T-helper 2 cell treated with Interferon-gamma antibody and Interleukin-4, amounts not matched to agents 5 μg/mL and 100 μg/mL, for 36 hours (primary cell): ENCODE data around the gene ACOT11.

Experiments
- DNase-seq: peaks from one replicate; pipeline ENCODE4 v3.0.0; 2021; ENCODE audit warnings: low spot score
- H3K27ac Mint-ChIP-seq: one replicate; pipeline ENCODE4 v1.8.0; 2021; ENCODE audit warnings: mild to moderate bottlenecking, mixed read lengths
- H3K27me3 Mint-ChIP-seq: one replicate; pipeline ENCODE4 v1.8.0; 2021; ENCODE audit warnings: low read depth, mixed read lengths
- H3K36me3 Mint-ChIP-seq: one replicate; pipeline ENCODE4 v1.8.0; 2021; ENCODE audit warnings: low read depth, mixed read lengths
- H3K4me1 Mint-ChIP-seq: one replicate; pipeline ENCODE4 v1.8.0; 2021; ENCODE audit warnings: low read depth, mixed read lengths
- H3K4me3 Mint-ChIP-seq: one replicate; pipeline ENCODE4 v1.8.0; 2022; ENCODE audit warnings: mild to moderate bottlenecking, moderate library complexity, mixed read lengths
- H3K9me3 Mint-ChIP-seq: one replicate; pipeline ENCODE4 v1.8.0; 2021; ENCODE audit warnings: mixed read lengths

Gene ACOT11

DNA sequence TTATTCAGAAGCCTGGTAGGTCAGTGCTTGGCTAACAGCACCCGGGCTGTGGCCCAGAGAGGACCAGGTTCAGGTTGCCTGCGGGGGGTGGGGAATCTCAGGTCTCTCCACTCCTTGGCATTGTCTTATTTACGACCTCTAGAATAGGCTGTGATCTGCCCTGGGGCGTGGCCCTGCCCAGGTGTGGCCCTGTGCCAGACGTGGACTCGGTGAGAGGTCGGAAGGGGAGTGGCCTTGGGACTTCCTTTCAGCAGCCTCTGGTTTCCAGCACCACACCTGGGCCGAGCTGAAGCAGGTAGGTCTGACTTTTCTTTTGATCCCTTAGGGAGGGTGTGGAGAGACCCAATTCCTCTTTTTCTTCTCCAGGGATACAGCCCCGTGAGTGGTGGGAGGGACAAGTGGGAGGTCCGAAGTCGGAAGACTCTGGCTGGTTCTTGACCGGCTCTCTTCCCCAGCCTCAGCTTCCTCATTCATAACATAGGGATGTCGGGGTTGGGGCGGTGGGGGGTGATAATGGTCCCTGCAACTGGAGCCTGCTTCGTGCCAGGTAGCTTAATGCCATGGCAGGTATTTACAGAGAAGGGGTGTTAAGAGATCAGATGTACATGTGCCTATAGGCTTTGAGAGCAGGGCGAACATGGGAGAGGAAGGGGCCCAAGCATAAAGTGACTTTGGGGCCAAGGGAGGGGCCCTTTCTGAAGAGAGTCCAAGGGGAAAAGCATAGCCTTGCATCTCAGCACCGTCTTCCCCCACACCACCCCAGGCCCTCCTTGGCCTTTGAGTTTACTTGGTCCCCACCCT lies 16.5 kb downstream of the ACOT11 start:
- H3K27ac Mint-ChIP-seq = no peak overlapping the region
- no peaks in the 10 kb centered on the region for H3K4me1 Mint-ChIP-seq
- DNase-seq = no peak
- no peaks in the 10 kb centered on the region for H3K36me3 Mint-ChIP-seq
- no peaks in the 10 kb centered on the region for H3K27me3 Mint-ChIP-seq
- H3K9me3 Mint-ChIP-seq = no peaks in the 10 kb centered on the region
- no peak overlapping the region for H3K4me3 Mint-ChIP-seq

DNA sequence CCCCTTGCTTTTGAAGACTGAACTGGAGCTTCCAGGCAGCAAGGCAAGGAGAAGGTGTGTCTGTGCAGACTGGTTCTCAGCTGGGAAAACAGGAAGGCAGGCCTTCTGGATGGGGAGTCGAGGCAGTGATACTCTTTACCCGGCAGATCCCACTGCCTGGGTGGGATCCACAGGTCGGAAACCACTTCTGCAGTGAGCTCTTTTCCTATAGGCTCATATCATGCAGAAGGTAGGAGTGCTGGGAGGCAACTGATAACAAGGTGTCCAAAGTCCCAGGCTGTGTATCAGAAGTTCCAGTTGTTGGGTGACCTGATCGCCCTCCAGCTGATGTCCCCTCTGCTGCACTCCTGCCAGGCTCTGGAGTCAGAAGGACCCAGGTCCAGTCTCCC lies 17.1 kb downstream of the ACOT11 start:
- DNase-seq = no peak
- H3K27ac Mint-ChIP-seq = no peak overlapping the region
- H3K4me1 Mint-ChIP-seq = no peaks in the 10 kb centered on the region
- H3K9me3 Mint-ChIP-seq = no peaks in the 10 kb centered on the region
- no peaks in the 10 kb centered on the region for H3K27me3 Mint-ChIP-seq
- no peaks in the 10 kb centered on the region for H3K36me3 Mint-ChIP-seq
- H3K4me3 Mint-ChIP-seq = no peak overlapping the region

DNA sequence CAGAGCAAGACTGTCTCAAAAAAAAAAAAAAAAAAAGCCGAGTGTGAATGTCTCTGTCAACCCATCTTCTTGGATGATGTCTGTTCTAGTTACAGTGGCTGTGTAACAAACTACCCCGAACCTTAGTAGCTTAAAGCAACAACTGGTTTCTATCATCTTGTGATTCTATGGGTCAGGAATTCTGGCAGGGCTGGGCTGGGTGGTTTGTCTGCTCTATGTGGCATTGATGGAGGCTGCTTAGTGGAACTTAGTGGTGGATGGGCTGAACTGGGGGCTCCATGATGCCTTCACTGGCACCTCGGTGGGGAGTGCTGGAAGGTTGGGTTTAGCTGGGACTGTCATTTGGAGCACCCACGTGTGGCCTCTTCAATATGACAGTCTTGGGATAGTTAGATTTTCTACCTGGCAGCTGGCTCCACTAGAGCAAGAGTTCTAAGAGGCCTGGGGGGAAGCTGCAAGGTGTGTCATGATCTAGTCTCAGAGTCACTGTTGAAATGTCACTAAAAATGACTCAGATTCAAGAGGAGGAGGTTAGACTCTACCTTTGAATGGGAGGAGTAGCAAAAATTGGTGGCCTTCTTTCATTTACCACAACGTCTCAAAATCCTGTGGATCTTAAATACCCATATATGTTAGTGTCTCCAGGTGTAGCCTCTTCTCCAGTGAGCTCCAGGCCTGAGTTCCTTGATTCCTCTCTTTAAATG lies 18.6 kb downstream of the ACOT11 start:
- Mint-ChIP-seq H3K4me3 (no peak overlapping the region), H3K9me3 (no peaks in the 10 kb centered on the region), H3K36me3 (no peaks in the 10 kb centered on the region), H3K27me3 (no peaks in the 10 kb centered on the region), H3K27ac (no peak overlapping the region), H3K4me1 (no peaks in the 10 kb centered on the region)
- DNase-seq = no peak

DNA sequence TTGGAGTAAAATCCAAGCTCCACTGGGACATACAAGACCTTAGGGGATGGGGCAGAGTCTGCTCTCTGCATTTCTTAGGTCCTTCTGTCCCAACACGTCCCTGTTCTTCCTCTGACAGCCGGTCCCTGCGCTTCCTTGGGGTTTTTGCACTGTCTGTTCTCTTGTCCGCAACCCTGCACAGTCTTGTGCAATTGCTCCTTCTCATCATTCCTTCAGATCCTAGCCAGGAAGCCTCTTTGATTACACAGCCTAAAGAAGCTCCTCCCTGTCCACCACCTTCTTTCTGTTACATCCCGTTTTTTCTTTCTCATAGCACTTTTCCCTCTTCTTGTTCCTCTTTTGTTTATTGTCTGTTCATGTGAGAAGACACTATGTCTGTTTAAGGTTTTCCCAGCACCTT lies 19.9 kb downstream of the ACOT11 start:
- peaks cover 2% of the 10 kb centered on the region for H3K4me1 Mint-ChIP-seq
- H3K27me3 Mint-ChIP-seq = no peaks in the 10 kb centered on the region
- no peak overlapping the region for H3K27ac Mint-ChIP-seq
- no peak for DNase-seq
- no peak overlapping the region for H3K4me3 Mint-ChIP-seq
- no peaks in the 10 kb centered on the region for H3K9me3 Mint-ChIP-seq
- no peaks in the 10 kb centered on the region for H3K36me3 Mint-ChIP-seq

DNA sequence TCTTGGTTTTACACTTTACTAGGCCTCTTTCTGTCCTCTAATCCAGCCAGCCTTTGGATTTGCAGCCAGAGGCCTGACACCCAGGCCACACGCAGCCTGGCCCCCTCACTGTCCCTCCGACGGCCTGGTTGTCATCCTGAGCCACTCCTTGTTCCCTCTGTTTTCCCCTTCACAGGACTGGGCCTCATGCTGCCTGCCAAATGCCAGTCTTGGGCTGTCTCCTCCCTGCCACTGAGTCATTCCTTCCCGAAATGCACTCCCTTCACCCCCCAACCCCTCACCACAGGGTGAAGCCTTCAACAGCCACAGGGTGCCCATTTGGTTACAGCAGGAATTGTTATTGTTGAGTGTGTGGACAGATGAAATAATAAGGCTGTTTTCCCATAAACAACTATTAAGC lies 21.3 kb downstream of the ACOT11 start:
- Mint-ChIP-seq H3K4me1 (peaks cover 2% of the 10 kb centered on the region), H3K27ac (no peak overlapping the region), H3K4me3 (no peak overlapping the region), H3K36me3 (no peaks in the 10 kb centered on the region), H3K27me3 (no peaks in the 10 kb centered on the region), H3K9me3 (no peaks in the 10 kb centered on the region)
- no peak for DNase-seq

DNA sequence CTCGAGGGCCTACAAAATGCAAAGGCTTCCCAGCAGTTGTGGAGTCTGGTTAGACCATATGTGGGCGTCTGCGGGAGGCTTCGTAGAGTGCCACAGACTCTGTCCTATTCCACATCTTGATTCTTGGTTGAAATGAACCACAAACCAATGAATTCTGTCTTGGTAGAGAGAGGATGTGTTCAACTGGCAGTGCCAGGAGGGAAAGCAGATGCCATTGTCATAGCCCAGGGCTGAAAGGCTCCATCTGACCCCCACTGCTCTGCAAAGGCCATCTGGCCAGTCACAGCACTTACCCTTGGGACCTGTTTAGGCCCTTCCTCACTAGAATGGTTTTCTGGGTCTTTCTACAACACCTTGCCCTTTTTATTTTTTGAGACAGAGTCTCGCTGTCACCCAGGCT lies 22.1 kb downstream of the ACOT11 start:
- H3K4me1 Mint-ChIP-seq = peaks cover 2% of the 10 kb centered on the region
- no peak overlapping the region for H3K4me3 Mint-ChIP-seq
- no peak for DNase-seq
- no peaks in the 10 kb centered on the region for H3K9me3 Mint-ChIP-seq
- no peak overlapping the region for H3K27ac Mint-ChIP-seq
- no peaks in the 10 kb centered on the region for H3K36me3 Mint-ChIP-seq
- no peaks in the 10 kb centered on the region for H3K27me3 Mint-ChIP-seq

DNA sequence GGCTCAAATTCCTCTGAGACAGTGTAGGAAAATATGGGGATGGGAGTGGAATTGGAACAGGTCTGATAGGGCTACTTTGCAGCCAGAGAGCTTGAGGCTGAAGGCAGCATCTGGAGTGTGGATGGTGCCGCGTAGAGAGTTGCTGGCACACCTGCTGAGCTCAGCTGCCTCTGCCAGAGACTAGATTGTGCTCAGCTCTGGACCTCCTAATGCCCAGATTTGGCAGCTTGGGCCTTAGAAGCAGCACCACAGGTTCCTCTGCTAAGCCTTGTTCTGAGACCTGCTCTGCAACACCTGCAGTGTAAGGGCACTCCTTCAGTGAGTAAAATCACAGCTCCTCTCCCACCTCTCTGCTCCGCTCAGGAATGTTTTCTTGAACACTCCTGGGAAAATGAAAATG lies 23.3 kb downstream of the ACOT11 start:
- Mint-ChIP-seq H3K27me3 (no peaks in the 10 kb centered on the region), H3K36me3 (no peaks in the 10 kb centered on the region), H3K4me1 (peaks cover 4% of the 10 kb centered on the region), H3K9me3 (no peaks in the 10 kb centered on the region), H3K27ac (no peak overlapping the region), H3K4me3 (no peak overlapping the region)
- no peak for DNase-seq

DNA sequence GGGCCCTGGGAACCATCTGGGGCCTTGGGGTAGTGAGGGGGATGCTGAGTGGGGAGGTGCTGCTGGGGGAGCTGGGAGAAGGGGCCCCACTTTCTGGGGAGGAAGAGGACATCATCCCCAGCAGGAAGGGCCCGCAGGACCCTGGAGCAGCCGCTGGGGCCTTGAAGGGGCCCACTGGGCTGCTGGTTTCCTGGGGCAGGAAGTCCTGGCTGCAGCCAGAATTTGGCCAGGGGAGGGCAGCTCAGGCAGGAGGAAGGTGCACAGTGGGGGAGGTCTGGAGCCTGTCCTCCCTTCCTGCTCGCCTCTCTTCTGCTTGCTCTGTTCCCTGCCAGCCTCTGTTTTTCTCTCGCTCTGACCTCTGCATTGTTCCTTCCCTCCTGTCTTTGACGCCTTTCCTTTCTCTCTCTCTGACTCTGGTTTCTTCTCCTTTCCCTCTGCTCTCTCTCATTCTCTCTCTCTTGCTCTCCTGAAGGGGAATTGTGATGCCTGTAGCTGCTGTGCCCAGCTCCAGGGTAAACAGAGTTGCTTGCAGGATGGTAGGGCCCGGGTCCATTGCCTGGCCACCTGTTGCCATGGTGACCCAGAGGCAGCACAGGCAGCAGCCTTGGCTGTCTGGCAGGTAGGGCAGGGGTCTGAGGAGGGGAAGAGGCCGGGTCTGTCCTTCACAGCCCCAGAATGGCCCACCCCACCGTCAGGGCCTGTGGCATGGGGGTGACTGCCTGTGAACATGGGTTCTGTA lies 23.9 kb downstream of the ACOT11 start:
- no peaks in the 10 kb centered on the region for H3K36me3 Mint-ChIP-seq
- no peaks in the 10 kb centered on the region for H3K27me3 Mint-ChIP-seq

DNA sequence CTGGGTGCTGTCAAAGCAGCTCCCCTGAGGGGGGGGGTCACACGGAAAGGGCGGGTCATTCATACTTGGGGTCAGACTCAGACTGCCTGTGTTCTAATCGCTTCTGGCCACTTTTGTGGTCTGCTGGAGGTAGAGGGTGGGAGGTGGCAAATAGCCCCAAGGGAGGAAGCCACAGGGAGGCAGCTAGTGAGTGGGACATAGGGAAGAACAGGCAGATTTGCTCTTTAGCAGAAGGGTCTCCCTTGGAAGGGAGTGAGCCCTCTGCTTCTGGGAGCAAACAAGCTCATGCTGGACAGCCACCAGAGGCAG lies 24.5 kb downstream of the ACOT11 start:
- no peak for DNase-seq
- Mint-ChIP-seq H3K4me3 (no peak overlapping the region), H3K4me1 (peaks cover 4% of the 10 kb centered on the region), H3K27me3 (no peaks in the 10 kb centered on the region), H3K36me3 (no peaks in the 10 kb centered on the region), H3K27ac (no peak overlapping the region), H3K9me3 (no peaks in the 10 kb centered on the region)

More for the DNA sequence above, 23.9 kb downstream of the ACOT11 start:
- Mint-ChIP-seq H3K9me3 (no peaks in the 10 kb centered on the region), H3K27ac (no peak overlapping the region), H3K4me3 (no peak overlapping the region), H3K4me1 (peaks cover 4% of the 10 kb centered on the region)
- DNase-seq = no peak

DNA sequence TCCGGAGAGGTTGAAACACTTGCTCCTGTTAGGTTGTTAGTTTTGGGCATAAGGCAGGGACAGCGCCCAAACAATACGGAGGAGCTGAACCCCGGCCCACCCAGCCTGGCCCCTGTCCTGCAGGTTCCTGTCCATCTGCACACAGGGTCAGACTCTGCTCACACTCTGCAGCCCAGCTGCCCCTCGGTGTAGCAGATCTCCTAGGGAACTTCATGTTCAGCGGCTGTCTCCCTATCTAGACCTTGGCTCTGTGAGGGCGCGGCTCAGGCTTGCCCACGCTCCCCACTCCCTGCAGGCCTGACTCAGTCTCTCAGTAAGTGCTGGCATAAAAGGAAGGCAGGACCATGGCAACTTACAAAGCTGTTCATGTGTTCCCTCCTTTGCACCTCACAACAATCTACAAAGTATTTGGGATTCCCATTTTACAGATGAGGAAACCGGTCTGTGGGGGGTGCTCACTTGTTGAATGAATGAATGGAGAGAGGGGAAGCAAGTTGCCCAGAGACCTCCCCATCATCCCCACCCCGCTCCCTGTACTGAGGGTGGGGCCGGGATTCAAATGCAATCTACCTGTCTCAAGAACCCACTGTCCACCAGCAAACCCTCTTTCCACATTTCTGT lies 26.2 kb downstream of the ACOT11 start:
- H3K36me3 Mint-ChIP-seq = no peaks in the 10 kb centered on the region
- H3K9me3 Mint-ChIP-seq = no peaks in the 10 kb centered on the region
- no peaks in the 10 kb centered on the region for H3K27me3 Mint-ChIP-seq
- H3K27ac Mint-ChIP-seq = no peak overlapping the region
- DNase-seq = no peak
- H3K4me1 Mint-ChIP-seq = peaks cover 4% of the 10 kb centered on the region
- no peak overlapping the region for H3K4me3 Mint-ChIP-seq

DNA sequence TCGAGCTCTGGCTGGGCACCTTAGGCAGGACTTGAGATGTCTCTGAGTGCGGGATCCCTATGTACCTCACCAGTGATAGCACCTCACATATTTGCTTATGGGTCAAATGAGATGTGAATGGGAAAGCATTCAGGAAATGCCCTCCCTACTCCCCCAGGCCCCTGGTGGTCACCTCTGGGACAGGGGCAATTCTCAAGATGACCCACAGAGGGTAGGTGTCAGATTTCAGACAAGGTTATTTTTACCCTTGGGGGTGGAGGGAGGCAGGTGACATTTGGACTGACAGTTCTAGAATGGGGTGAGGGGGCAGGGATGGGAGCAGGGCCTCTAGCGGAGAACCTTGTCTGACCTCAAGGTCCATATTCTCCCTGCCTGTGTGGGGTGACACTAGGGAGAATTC lies 27.1 kb downstream of the ACOT11 start:
- Mint-ChIP-seq H3K9me3 (no peaks in the 10 kb centered on the region), H3K27ac (no peak overlapping the region), H3K4me1 (peaks cover 4% of the 10 kb centered on the region), H3K27me3 (no peaks in the 10 kb centered on the region), H3K36me3 (no peaks in the 10 kb centered on the region), H3K4me3 (no peak overlapping the region)
- no peak for DNase-seq

DNA sequence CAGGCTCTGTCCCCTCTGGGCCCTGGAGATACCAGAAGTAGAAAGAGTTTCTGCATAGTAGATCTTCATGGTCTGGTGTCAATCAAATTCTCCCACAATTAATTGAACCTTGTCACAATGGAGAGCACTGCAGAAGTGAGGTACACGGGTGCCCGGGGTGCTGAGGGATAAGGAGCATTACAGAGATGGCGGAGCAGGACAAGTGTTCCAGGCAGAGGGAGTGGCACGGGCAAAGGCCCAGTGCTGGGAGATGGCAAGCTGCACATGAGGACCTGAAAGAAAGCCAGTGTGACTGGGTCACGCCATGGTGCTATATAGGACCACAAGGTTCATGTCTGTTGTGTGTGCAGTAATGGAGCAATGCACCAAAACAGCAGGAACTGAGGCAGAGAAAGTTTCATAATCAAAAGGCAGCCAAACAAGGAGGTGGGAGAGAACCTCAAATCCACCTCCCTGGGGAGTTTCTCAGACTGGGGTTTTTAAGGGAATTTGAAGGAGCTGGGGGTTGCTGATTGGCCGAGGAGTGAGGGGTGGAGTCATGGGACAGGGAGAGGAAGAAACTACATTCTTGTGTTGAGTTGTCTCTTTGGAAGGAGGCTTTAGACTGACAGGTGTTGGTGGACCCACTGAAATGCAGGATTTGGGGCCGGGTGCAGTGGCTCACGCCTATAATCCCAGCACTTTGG lies 27.7 kb downstream of the ACOT11 start:
- Mint-ChIP-seq H3K36me3 (no peaks in the 10 kb centered on the region), H3K4me3 (no peak overlapping the region), H3K27ac (no peak overlapping the region), H3K4me1 (peaks cover 4% of the 10 kb centered on the region), H3K9me3 (no peaks in the 10 kb centered on the region), H3K27me3 (no peaks in the 10 kb centered on the region)
- DNase-seq = no peak

DNA sequence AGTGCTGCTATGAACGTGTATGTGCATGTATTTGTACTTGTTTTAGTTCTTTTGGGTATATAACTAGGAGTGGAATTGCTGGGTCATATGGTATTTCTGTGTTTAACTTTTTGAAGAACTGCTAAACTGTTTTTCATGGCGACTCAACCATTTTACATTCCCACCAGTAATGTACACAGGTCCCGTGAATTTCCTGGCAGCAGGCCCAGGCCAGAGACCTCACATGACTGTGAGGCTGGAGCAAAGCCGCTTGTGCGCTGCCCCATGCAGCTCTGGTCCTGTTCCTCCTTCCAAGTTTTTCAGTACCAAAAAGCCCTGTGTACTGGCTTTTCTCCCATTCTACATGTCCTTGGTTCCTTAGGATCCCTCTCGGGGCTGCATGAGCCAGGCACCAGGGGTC lies 29.6 kb downstream of the ACOT11 start:
- Mint-ChIP-seq H3K9me3 (no peaks in the 10 kb centered on the region), H3K36me3 (no peaks in the 10 kb centered on the region), H3K27ac (no peak overlapping the region), H3K4me3 (no peak overlapping the region), H3K27me3 (no peaks in the 10 kb centered on the region), H3K4me1 (peaks cover 2% of the 10 kb centered on the region)
- DNase-seq = no peak
